ENCODE measurements around the gene DIPK1A.
A peak's percentile ranks its signal among the peaks of the same experiment; 100 is the strongest.

DIPK1A gene

GRCh38 chr1:92879316-92879968 lies 81.8 kb downstream of the DIPK1A start:
- DNase-seq (ENCODE audit: low read depth in 3 of 3, low spot score in 1 of 3) = no peak

DNA sequence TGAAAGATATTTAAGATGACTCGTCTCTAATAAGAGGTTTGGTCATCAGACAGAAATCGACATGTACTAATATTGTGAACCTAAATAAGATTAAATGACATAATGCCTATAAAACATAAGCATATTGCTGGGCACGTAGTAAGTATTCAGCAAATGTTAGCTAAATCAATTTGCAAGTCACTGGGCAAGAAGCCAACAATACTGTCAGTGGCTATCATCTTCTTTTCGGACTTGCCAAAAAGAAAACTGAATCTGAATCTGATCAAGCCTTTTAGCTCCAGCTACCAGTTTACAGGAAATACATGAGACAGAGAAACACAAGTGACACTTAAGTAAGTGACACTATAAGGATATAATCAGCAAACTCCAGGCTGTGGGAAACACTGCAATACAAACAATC lies 83.5 kb downstream of the DIPK1A start:
- no peak for DNase-seq (ENCODE audit: low read depth in 3 of 3, low spot score in 1 of 3)

GRCh38 chr1:92877081-92877711 lies 84.1 kb downstream of the DIPK1A start:
- DNase-seq (ENCODE audit: low read depth in 3 of 3, low spot score in 1 of 3) = no peak

DNA sequence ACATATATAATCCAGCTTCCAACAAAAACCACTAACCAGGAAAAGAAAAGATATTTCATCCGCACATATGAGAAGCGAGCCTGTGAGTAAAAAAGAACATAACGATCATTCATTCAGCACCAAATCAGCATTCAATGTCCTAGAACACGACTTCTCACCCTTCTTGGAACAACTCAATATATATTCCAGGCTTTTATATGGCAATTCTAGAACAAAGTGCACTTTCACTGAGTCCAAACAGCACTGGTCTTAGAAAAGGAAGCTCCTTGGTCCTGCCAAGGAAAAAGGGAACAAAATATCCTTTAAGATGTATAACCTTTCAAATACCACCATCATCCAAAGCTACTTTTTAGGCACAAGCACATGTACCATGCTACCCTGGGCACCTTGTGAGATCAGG lies 84.9 kb downstream of the DIPK1A start:
- no peak for DNase-seq (ENCODE audit: low read depth in 3 of 3, low spot score in 1 of 3)

DNA sequence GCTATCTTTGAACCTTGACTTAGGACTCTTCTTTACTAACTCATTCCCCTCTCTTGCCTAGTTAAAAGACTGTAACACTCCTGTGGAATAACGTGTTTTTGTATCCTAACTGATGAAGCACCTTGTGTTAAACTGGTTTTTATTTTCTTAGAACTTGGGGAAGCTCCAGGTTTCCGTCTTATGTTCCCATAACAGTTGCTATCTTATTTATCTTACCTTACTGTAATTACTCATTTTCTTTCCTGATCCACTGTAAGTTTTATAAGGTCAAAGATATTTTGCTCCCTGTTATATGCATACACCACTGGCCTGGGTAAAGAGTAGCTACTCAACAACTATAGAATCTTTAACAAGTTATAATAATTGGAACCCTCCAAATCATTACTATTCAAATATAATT lies 86.3 kb downstream of the DIPK1A start:
- no peak for DNase-seq (ENCODE audit: low read depth in 3 of 3, low spot score in 1 of 3)

- no peak for DNase-seq (ENCODE audit: low read depth in 3 of 3, low spot score in 1 of 3)
Observed at GRCh38 chr1:92872719-92873118, 88.5 kb downstream of the DIPK1A start.

- DNase-seq (ENCODE audit: low read depth in 3 of 3, low spot score in 1 of 3) = no peak
Observed at GRCh38 chr1:92870591-92870990, 90.7 kb downstream of the DIPK1A start.

- no peak for DNase-seq (ENCODE audit: low read depth in 3 of 3, low spot score in 1 of 3)
Observed at GRCh38 chr1:92864131-92864530, 97.1 kb downstream of the DIPK1A start.

DNA sequence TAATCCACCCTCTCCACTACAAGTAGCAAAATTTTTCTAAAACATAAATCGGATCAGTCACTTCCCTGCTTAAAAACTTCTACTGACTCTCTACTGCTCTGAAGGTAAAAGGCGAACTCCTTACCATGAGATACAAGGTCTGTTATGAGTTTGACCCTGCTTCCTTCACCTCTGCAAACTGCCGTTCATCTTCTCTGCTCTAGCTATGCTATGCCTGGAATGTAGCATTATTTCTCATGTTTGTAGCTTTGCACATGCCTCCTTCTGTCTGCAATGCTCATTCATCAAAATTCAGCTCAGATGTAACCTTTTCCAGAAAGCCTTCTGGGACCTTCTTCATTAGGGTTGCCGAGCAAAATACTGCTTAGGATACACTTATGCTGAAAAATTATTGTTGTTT lies 98.7 kb downstream of the DIPK1A start:
- DNase-seq (ENCODE audit: low read depth in 3 of 3, low spot score in 1 of 3) = no peak

DNA sequence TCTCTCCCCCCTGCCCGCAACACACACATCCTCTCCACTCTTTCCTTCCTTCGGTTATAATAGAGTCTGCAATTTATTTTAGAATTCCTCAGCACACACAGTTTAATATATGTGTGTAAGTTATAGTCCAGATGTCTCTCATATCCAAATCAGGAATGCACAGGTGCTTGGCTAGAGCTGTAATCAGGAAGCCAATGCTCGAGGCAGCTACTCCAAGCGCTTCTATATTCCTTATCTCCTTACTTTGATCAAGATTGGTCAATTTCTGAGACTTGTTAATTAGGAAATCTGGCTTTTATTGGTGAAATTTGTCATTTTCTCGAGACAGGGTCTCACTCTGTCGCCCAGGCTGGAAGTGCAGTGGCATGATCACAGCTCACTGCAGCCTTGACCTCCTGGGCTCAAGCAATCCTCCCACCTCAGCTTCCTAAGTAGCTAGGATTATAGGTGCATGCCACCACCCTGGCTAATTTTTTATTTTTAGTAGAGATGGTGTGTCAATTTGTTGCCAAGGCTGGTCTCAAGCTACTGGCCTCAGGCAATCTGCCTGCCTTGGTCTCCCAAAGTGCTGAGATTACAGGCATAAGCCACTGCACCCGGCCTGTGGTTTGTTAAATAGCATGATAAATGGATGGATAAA lies 101.7 kb downstream of the DIPK1A start:
- no peak for DNase-seq (ENCODE audit: low read depth in 3 of 3, low spot score in 1 of 3)

- DNase-seq (ENCODE audit: low read depth in 3 of 3, low spot score in 1 of 3) = peak in 2 of 3 donors; percentile 26 to 31
Observed at GRCh38 chr1:92858564-92859399, 102.5 kb downstream of the DIPK1A start.

DNA sequence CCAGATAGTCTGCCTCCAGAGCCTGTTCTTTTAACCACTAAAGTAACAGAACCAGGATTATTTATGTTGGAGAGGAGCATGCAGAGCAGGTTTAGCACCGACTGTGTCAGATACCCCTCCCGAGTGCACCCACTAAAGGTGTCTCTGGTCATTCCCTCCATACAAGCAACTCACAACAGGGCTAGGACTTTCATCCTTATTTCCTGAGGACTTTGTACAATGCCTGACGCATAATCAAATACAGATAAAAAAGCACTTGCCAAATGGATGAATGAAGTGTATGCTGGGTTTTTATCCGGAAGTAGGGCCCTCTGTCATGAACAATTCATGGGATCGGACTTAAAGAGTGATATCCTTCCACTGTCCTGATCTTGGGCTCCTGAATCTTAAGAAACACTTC lies 103.4 kb downstream of the DIPK1A start:
- no peak for DNase-seq (ENCODE audit: low read depth in 3 of 3, low spot score in 1 of 3)

- DNase-seq (ENCODE audit: low read depth in 3 of 3, low spot score in 1 of 3) = no peak
Observed at GRCh38 chr1:92855236-92855635, 106.0 kb downstream of the DIPK1A start.

DNA sequence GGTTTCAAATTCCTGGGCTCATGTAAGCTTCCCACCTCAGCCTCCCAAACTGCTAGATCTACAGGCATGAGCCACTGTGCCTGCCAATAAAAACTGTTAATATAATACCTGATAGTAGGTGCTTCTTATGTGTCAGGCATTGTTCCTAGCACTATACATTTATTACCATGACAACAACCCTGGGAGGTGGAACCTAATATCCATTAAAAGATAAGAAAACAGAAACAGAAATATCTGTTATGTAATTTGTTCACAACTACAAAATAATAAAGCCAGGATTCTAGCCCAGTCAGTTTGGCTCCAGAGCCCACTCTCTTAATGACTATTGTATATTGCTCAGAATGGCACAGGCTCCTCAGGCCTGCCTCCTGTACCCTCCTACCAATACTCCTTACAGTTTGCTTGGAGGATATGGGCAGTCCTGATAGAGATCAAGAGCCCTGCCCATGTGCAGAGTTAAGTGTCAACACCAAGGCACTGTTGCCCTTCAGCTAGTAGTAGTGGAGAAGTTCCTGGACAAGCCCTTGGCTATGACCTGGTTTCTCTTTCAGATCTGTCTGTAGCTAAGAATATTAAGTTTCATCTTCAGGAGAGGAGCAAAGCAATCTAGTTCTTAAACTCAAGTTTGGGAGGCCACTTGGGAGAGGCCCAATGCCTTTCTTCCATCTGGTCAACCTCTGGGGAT lies 107.0 kb downstream of the DIPK1A start:
- DNase-seq (ENCODE audit: low read depth in 3 of 3, low spot score in 1 of 3) = no peak

DNA sequence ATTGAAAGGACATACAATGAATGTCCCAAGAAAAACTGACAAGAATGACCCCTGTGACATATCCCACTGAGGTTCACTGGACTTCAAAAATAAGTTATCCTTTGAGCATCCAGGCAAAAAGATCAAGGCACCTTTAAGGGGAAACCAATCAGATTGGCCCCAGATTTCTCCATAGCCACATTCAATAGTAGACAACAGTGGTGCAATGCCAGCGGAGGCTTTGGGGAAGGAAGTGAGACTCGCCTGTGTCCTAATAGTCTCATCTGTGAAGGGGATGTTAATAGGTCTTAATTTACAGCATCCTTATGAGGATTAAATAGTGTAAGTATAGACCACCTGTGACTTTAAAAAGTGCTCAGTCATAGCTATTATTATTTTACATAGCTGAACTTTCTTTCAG lies 108.0 kb downstream of the DIPK1A start:
- no peak for DNase-seq (ENCODE audit: low read depth in 3 of 3, low spot score in 1 of 3)

- DNase-seq (ENCODE audit: low read depth in 3 of 3, low spot score in 1 of 3) = no peak
Observed at GRCh38 chr1:92851729-92852128, 109.5 kb downstream of the DIPK1A start.

DNA sequence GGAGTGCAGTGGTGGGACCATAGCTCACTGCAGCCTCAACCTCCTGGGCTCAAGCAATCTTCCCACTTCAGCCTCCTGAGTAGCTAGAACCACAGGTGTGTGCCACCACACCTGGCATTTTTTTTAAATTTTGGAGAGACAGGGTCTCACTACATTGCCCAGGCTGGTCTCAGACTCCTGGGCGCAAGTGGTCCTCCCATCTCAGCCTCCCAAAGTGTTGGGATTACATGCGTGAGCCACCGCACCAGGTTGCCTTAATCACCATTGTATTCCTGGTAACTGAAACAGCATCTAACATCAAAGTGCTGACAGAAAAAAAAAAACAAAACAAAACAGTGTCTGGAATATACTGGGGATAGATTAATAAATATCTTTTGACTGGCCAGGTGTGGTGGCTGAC lies 111.2 kb downstream of the DIPK1A start:
- DNase-seq (ENCODE audit: low read depth in 3 of 3, low spot score in 1 of 3) = no peak

- DNase-seq (ENCODE audit: low read depth in 3 of 3, low spot score in 1 of 3) = no peak
Observed at GRCh38 chr1:92848201-92848600, 113.1 kb downstream of the DIPK1A start.

DNA sequence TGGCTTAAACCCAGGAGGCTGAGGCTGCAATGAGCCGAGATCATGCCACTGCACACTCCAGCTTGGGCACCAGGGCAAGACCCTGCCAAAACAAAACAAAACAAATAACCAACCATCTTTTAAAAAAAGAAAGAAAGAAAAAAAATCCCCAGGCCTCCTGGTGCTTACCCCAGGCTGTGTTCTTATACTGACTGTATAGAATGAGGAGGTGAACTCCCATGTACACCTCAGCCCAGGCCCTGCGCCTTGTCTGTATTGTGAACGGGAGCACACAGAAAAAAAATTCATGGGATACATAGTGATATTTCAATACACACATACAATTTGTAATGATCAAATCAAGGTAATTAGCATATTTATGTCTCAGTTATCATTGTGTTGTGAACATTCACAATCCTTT lies 115.4 kb downstream of the DIPK1A start:
- DNase-seq (ENCODE audit: low read depth in 3 of 3, low spot score in 1 of 3) = no peak

- DNase-seq (ENCODE audit: low read depth in 3 of 3, low spot score in 1 of 3) = no peak
Observed at GRCh38 chr1:92844439-92844838, 116.8 kb downstream of the DIPK1A start.

Measured in stimulated activated CD4-positive, alpha-beta T cell treated with anti-CD3 and anti-CD28 coated beads, TNF-alpha, amount 100 ng/mL, for 1 hour (primary cell).